Measurements from ENCODE around the gene TBCB.

- TF ChIP-seq ZNF19 (tag by site-specific recombination; IDR thresholded peaks at IDR 0.05; ENCODE audit: low read depth) (no peak), HIC1 (tag by site-specific recombination; IDR thresholded peaks at IDR 0.05) (no peak), ZNF133 (tag by site-specific recombination; IDR thresholded peaks at IDR 0.05) (no peak), PBX3 (CRISPR knock-in tag; IDR thresholded peaks at IDR 0.05) (no peak), ZFP3 (tag by site-specific recombination; IDR thresholded peaks at IDR 0.05; ENCODE audit: low read depth) (no peak), ZBTB49 (tag by site-specific recombination; IDR thresholded peaks at IDR 0.05; ENCODE audit: low read depth) (no peak), YY1 (tag by site-specific recombination; IDR thresholded peaks at IDR 0.05) (no peak; the same call in 1 of the 2 replicates), ZNF335 (tag by site-specific recombination; conservative IDR thresholded peaks at IDR 0.05) (no peak), ZNF423 (tag by site-specific recombination; IDR thresholded peaks at IDR 0.05) (no peak), ZFP37 (tag by site-specific recombination; IDR thresholded peaks at IDR 0.05) (no peak)
Measured at GRCh38 chr19:36139120-36139472, 23.8 kb downstream of the TBCB start.

All from HEK293 (cell line).